ENCODE data around the gene OR4F6. TPM values are rescaled to one million over a fixed set of nuclear protein-coding genes. Genes with fewer than 3 reads are reported as not detected.

OR4F6 gene
- total and polyA plus RNA-seq, 9 of the 15 experiments (the other 6 are each of a cell fraction or from before 2014, with no cell fraction given), result not detected

DNA sequence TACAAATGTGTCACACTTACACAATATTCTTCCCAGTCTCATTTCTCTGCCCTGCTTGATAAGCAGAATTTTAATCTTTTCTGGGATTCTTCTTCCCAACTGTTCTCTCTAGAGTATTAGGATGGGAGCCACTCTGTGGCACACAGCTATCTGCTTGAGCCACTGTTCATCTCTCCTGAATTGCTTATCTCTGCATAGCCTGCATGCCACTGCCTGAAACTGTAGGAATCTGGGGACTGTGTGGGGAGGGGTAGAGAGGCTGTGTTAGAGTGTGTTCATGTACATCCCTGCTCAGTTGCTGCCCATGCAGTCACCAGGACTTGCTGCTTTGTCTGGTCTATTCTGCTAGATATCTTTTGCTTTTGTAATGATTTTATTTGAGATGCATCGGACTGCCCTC is 2.3 kb upstream of the OR4F6 start:
- Histone ChIP-seq H3K27me3 (ENCODE audit: control insufficient read depth in 2 of 2, insufficient read depth in 2 of 2, low read length in 2 of 2) (peaks cover 4 to 5% of the 10 kb centered on the region in 2 experiments; a peak in 1 of 5 replicates), H3K27ac (ENCODE audit: extremely low read depth, low read depth, low read length) (no peak overlapping the region), H3K4me3 (no peak overlapping the region), H4K20me1 (replicated peaks; ENCODE audit: control insufficient read depth, insufficient read depth, low read length) (no peaks in the 10 kb centered on the region), H3K9ac (ENCODE audit: insufficient read depth in 1 of 2, low read depth in 2 of 2, low read length in 2 of 2) (no peak overlapping the region), H2AFZ (ENCODE audit: low read depth, low read length) (no peak overlapping the region), H3K36me3 (ENCODE audit: control insufficient read depth, insufficient read depth, low read length) (no peaks in the 10 kb centered on the region), H3K9me1 (ENCODE audit: control insufficient read depth, insufficient read depth, low read length) (no peaks in the 10 kb centered on the region), H3K79me2 (ENCODE audit: control insufficient read depth, insufficient read depth, low read length) (no peaks in the 10 kb centered on the region), H3K4me1 (replicated peaks in 1 of 2; ENCODE audit: control insufficient read depth in 2 of 2, insufficient read depth in 2 of 2, low read length in 2 of 2) (no peaks in the 10 kb centered on the region), H3K4me2 (ENCODE audit: insufficient read depth, low read length) (no peak overlapping the region), H3K9me3 (replicated peaks; ENCODE audit: control insufficient read depth, insufficient read depth, low read depth, low read length) (no peaks in the 10 kb centered on the region)
- ChIA-PET POLR2A (no interaction called here), CTCF (ENCODE audit: low intra/inter-chr PET ratio) (no interaction called here)
- no TSS peak for BruUV-seq (replicated peaks)
- intact Hi-C loops (cut with micrococcal nuclease), result no loop called here
- ATAC-seq, result no peak
- TF ChIP-seq NFIC (IDR thresholded peaks at IDR 0.05) (no peak), JUNB (CRISPR knock-in tag; conservative IDR thresholded peaks at IDR 0.05) (no peak), ASH1L (IDR thresholded peaks at IDR 0.05; ENCODE audit: borderline replicate concordance, low read depth, partially characterized antibody) (no peak), MTF1 (CRISPR knock-in tag; IDR thresholded peaks at IDR 0.05; ENCODE audit: borderline replicate concordance) (no peak), TRIM28 (IDR thresholded peaks at IDR 0.05) (no peak), ZNF274 (IDR thresholded peaks at IDR 0.05; ENCODE audit: borderline replicate concordance, low read depth, low read length) (no peak), ZFP30 (CRISPR knock-in tag; IDR thresholded peaks at IDR 0.05; ENCODE audit: borderline replicate concordance) (no peak), ARID2 (IDR thresholded peaks at IDR 0.05) (no peak), PHTF2 (CRISPR knock-in tag; IDR thresholded peaks at IDR 0.05) (no peak)
- FAIRE-seq, result no peak
- 0% methylated on average over 1 of the region's 1 CpG for WGBS (ENCODE audit: insufficient coverage, low coverage, missing lambda C conversion rate)
- no peak for DNase-seq (ENCODE audit: extremely low read depth in 1 of 4, low spot score in 3 of 4)
- in situ Hi-C loops (cut with MboI), result no loop called here
